Gastroesophageal sphincter (tissue), 3 donors: ENCODE data around the gene NFKBIA.

ENCODE experiments used
- CTCF ChIP-seq, 4 experiments: fragments of 200-600 bp in 2 of 4; fragments of 450-650 bp in 2 of 4; sonication (generic) in 1 of 4; IDR thresholded peaks; one replicate each; pipeline ENCODE4 v1.5.1; 2017 to 2019; ENCODE audit warnings: antibody characterized with exemption in 4 of 4, mild to moderate bottlenecking in 2 of 4, moderate library complexity in 2 of 4
- POLR2AphosphoS5 ChIP-seq: sonication (generic); formaldehyde crosslinking; IDR thresholded peaks from one replicate; pipeline ENCODE4 v1.6.1; 2017; ENCODE audit warnings: antibody characterized with exemption

- TF ChIP-seq CTCF (IDR thresholded peaks at IDR 0.05) (no peak), POLR2AphosphoS5 (no peak)
These were observed 12.4 kb downstream of the NFKBIA start for GRCh38 chr14:35392103-35392502.
